SJCRH30 (cell line): Measurements from ENCODE around the gene RETSAT. TPM values are rescaled to one million over a fixed set of nuclear protein-coding genes. Genes with fewer than 3 reads are reported as not detected.
"Not testable (repeated sequence)": the region's sequence is repeated elsewhere in the genome, so short reads cannot be mapped to it uniquely, and the experiment has no call there.

Experiments used
- DNase-seq, 2 experiments: peaks; one replicate each; pipeline ENCODE4 v3.0.0-alpha.2; 2015 to 2020
- H3K27ac ChIP-seq: fragments of 250-450 bp; sonication (Bioruptor Pico); 2 replicates; pipeline ENCODE4 v1.5.1; 2020; ENCODE audit warnings: mild to moderate bottlenecking, moderate library complexity
- H3K27me3 ChIP-seq: fragments of 250-450 bp; sonication (Bioruptor Pico); 2 replicates; pipeline ENCODE4 v1.5.1; 2020; ENCODE audit warnings: mild to moderate bottlenecking, moderate library complexity
- H3K36me3 ChIP-seq: fragments of 250-450 bp; sonication (Bioruptor Pico); 2 replicates; pipeline ENCODE4 v1.5.1; 2020; ENCODE audit warnings: mild to moderate bottlenecking, moderate library complexity
- H3K4me1 ChIP-seq: fragments of 250-450 bp; sonication (Bioruptor Pico); 2 replicates; pipeline ENCODE4 v1.5.1; 2020; ENCODE audit warnings: mild to moderate bottlenecking, moderate library complexity
- H3K4me3 ChIP-seq: fragments of 250-450 bp; sonication (Bioruptor Pico); 2 replicates; pipeline ENCODE4 v1.5.1; 2020; ENCODE audit warnings: mild to moderate bottlenecking, moderate library complexity
- H3K9me3 ChIP-seq: fragments of 250-450 bp; sonication (Bioruptor Pico); replicated peaks from 2 replicates; pipeline ENCODE4 v1.5.1; 2020; ENCODE audit warnings: mild to moderate bottlenecking, moderate library complexity
- total RNA-seq: library from RNA; depleted of rRNA; stranded (reverse); fragments of >200 nt; shearing (Covaris generic); gene quantifications from 2 replicates; pipeline ENCODE4 v1.2.3, GENCODE V29; 2014

The RETSAT gene
- total RNA-seq, 1 experiment from 2014 or later: 11.0 TPM

DNA sequence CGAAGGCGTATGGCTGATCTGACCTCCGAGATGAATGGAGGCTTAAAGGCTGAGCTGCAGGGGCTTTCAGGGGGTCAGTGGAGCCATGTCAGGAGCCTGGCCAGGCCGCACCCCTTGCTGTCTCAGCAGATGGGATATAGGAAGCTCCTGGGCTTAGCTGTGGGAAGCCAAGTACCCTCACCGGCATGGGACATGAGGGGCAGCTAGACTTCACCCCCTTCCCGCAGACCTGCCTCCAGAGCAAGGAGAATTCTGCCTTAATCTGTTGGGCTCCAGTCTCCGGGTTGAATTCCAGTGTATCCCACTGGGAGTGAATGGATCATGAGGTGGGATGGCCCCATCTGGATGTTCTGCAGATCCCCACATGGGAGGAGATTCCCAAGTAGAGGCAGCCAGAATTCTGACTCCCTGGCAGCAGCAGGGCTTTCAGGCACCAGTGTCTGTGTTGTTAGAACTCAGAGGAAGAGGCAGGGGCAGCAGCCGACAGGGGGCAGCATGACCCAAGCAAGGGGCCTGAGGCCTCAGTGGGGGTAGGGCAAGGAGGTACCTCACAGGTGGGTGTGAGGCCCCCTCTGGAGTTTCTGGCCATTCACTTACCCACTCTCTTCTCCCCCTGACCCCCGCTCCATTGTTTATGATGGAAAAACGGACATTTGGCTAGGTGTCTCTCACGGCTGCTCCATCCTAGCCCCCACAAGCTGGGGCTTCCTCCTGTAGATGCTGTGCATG lies 36.8 kb upstream of the RETSAT start:
- H3K36me3 ChIP-seq: peaks cover 3% of the 10 kb centered on the region; the same call in 1 of the 2 replicates
- peak; percentile 22 to 47 for DNase-seq
- H3K27me3 ChIP-seq: no peaks in the 10 kb centered on the region
- no peak overlapping the region for H3K4me3 ChIP-seq
- no peak overlapping the region for H3K27ac ChIP-seq
- H3K4me1 ChIP-seq: no peaks in the 10 kb centered on the region
- H3K9me3 ChIP-seq: no peaks in the 10 kb centered on the region

DNA sequence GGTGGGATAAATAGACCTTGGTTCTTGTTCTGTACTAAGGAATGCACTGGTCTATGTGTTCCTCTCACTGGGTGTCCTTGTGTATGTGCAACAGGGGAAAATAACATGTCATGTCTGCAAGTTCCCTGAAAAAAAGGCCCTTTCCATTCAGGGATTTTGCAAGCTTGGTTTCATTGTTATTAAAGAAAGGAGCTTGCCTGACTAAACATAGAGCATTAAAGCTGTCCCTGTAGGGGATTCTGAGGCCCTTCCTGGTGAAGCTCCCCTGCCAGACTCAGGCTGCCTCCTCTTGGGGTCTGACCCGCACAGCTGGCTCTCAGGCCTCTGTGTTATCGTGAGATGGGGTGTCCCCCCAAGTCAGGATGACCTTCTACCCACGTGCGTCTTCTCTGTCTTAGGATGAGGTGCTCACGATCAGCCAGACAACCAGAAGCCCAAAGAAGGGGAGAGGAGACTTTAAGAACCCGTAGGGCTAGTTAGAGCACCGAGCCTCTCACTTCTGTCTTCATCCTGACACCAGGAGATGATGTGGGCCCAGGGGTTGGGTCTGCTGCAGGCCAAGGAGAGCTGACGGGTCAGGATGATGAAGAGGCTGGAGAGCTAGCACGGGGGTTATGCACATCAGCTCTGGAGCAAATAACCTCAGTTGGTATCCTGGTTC lies 34.7 kb upstream of the RETSAT start:
- Histone ChIP-seq H3K4me3 (no peak overlapping the region), H3K9me3 (no peaks in the 10 kb centered on the region), H3K27me3 (no peaks in the 10 kb centered on the region), H3K4me1 (no peaks in the 10 kb centered on the region), H3K27ac (no peak overlapping the region), H3K36me3 (peaks cover 5% of the 10 kb centered on the region; the same call in 1 of the 2 replicates)
- no peak for DNase-seq

DNA sequence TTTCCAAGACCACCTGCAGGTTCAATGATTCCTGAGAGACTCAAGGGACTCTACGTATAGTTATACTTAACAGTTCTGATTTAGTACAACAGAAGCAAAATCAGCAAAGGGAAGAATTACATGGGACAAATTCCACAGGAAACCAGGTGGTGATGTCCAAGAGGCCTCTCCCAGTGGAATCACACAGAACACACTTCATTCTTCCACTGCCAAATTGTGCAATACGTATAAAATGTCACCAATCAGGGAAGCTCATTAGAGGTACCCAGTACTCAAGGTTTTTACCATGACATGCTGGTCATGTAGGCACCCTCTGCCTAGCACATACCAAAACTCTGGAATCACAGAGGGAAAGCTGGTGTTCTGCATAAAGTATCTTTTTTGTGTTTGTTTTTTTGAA lies 33.4 kb upstream of the RETSAT start:
- Histone ChIP-seq H3K9me3 (no peaks in the 10 kb centered on the region), H3K4me3 (no peak overlapping the region), H3K27ac (no peak overlapping the region), H3K4me1 (no peaks in the 10 kb centered on the region), H3K27me3 (no peaks in the 10 kb centered on the region), H3K36me3 (peaks cover 5% of the 10 kb centered on the region; the same call in 1 of the 2 replicates)
- DNase-seq: no peak

DNA sequence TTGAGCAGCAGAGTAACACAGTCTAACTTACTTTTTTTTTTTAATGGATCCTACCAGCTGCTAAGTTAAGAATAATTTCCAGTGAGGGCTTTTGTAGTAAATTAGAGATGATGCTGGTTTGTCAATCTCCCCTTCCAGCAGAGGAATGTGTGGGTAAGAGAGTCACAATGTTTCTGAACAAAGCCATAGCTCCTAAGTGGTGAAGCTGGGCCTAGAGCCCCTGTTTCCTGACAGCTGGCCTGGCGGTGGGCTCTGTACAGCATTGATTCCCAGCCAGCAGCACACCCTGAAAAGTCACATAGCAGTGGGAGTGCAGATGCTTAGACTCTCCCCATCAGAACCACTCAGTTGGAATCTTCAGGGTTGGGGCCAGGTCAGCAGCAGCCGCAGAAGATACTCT lies 31.4 kb upstream of the RETSAT start:
- Histone ChIP-seq H3K4me3 (no peak overlapping the region), H3K27me3 (no peaks in the 10 kb centered on the region), H3K9me3 (no peaks in the 10 kb centered on the region), H3K36me3 (peaks cover 10% of the 10 kb centered on the region), H3K27ac (no peak overlapping the region), H3K4me1 (no peaks in the 10 kb centered on the region)
- no peak for DNase-seq

DNA sequence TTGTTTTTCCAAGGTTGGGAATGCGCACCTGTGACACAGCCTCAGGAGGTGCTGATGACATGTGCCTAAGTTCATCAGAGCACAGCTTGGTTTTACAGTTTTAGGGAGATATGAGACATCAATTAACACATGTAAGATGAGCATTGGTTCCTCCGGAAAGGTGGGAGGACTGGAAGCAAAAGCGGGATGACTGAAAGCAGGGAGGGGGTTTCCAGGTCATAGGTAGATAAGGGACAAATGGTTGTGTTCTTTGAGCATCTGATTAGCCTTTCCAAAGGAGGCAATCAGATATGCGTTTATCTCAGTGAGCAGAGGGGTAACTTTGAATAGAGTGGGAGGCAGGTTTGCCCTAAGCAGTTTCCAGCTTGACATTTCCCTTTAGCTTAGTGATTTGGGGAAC lies 29.5 kb upstream of the RETSAT start:
- no peaks in the 10 kb centered on the region; the same call in 1 of the 2 replicates for H3K9me3 ChIP-seq
- H3K4me3 ChIP-seq: no peak overlapping the region
- no peaks in the 10 kb centered on the region for H3K4me1 ChIP-seq
- no peak for DNase-seq
- H3K27me3 ChIP-seq: no peaks in the 10 kb centered on the region
- peaks cover 24% of the 10 kb centered on the region for H3K36me3 ChIP-seq
- no peak overlapping the region for H3K27ac ChIP-seq

DNA sequence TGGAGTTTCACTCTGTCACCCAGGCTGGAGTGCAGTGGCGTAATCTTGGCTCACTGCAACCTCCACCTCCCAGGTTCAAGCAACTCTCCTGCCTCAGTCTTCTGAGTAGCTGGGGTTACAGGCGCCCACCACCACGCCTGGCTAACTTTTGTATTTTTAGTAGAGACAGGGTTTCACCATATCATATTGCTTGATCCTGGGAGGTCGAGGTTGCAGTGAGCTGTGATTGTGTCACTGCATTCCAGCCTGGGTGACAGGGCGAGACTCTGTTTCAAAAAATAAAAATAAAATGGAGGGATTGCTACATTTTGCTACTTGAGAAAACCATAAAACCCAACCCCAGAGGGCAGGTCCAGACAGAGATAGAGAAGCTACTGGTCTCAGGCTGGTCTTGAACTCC lies 28.8 kb upstream of the RETSAT start:
- peaks cover 29% of the 10 kb centered on the region for H3K36me3 ChIP-seq
- H3K27me3 ChIP-seq, H3K27ac ChIP-seq, H3K9me3 ChIP-seq, H3K4me3 ChIP-seq, DNase-seq, H3K4me1 ChIP-seq: not testable (repeated sequence)

DNA sequence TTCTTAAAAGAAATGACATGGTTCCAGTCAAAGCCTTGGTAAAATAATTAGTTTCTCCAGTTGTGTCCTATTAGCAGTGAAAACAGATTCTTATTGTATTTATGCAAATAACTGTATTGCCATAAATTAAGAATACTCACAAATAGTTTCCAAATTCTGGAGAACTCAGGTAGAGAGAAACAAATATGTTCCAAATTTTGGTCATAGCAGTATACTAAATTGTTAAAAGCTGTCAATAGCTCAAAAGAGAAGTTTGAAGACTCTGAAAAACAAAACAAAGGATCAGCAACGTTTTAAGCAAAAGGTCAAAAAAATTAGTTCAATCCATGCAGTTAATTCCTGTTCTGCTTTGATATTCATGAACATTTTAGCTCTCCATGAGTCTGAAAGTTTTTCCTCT lies 25.7 kb upstream of the RETSAT start:
- no peak for DNase-seq
- no peaks in the 10 kb centered on the region for H3K4me1 ChIP-seq
- no peaks in the 10 kb centered on the region; the same call in 1 of the 2 replicates for H3K9me3 ChIP-seq
- no peak overlapping the region for H3K4me3 ChIP-seq
- H3K36me3 ChIP-seq: peaks cover 29% of the 10 kb centered on the region
- no peak overlapping the region for H3K27ac ChIP-seq
- no peaks in the 10 kb centered on the region for H3K27me3 ChIP-seq

DNA sequence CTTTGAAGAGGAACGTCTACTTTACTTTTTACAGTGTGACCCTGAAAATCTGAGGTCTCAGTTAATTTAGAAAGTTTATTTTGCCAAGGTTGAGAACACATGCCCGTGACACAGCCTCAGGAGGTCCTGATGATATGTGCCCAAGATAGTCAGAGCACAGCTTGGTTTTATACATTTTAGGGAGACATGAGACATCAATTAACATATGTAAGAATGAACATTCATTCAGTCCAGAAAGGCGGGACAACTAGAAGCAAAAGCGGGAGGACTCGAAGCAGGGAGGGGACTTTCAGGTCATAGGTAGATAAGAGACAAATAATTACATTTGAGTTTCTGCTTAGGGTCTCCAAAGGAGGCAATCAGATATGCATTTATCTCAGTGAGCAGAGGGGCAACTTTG lies 23.9 kb upstream of the RETSAT start:
- Histone ChIP-seq H3K36me3 (peaks cover 26% of the 10 kb centered on the region), H3K4me1 (no peaks in the 10 kb centered on the region), H3K27ac (no peak overlapping the region), H3K9me3 (no peaks in the 10 kb centered on the region; the same call in 1 of the 2 replicates), H3K27me3 (no peaks in the 10 kb centered on the region), H3K4me3 (no peak overlapping the region)
- DNase-seq: no peak

DNA sequence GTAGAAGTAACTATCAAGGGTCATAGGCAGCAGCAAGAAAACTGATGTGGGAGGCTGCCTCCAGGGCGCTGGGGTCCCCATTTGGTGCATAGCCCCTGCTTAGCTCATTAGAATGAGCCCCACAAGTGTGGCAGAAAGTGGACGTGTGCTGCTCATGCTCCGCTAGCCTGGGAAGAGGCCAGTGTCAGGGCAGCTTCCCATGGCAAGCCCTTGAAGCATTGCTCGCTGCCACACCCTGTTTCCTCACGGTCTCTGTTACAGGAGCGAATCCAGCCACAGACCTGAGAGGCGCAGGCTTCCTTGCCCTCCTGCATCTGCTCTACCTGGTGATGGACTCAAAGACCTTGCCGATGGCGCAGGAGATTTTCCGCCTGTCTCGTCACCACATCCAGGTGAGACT lies 22.8 kb upstream of the RETSAT start:
- no peak for DNase-seq
- Histone ChIP-seq H3K4me3 (no peak overlapping the region), H3K27ac (no peak overlapping the region), H3K36me3 (peaks cover 26% of the 10 kb centered on the region), H3K4me1 (no peaks in the 10 kb centered on the region), H3K9me3 (no peaks in the 10 kb centered on the region; the same call in 1 of the 2 replicates), H3K27me3 (no peaks in the 10 kb centered on the region)

DNA sequence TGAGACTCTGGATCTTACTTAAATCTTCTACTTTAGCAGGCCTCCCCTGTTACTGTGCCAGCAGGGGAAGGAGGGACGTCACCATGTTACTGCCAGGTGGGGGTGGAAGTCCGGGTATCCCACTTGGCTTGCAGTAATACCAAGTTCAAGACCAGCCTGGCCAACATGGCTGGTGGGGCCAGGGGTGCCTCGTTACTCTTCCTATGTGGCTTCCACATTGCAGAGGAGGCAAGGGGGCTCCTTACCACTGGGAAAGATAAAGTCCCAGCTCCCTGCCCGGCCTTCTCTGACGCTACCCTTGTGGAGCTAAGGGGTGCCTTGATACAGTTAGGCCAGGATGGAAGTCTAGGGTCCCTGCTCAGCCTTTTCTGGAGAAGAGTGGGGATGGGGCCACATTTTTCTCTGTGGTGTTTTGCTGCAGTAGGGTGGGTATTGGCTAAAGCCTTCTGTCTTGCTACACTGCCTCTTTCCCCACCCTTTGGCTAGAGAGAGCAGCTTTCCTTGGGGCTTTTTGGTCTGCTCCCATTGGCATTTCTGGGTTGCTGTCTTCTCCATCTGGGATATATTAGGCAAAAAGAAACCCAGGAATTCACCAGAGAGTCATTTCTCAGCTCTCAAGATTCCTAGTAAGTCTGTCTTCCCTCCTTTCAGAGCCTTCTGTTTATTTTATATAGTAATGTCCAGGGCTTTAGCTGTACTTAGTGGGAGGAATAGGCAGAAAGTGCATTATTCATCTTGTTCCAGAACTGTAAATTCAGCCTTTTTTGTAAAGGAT lies 22.1 kb upstream of the RETSAT start:
- no peaks in the 10 kb centered on the region for H3K27me3 ChIP-seq
- no peaks in the 10 kb centered on the region for H3K4me1 ChIP-seq
- peaks cover 26% of the 10 kb centered on the region for H3K36me3 ChIP-seq
- no peak overlapping the region for H3K4me3 ChIP-seq
- no peaks in the 10 kb centered on the region; the same call in 1 of the 2 replicates for H3K9me3 ChIP-seq
- DNase-seq: no peak
- H3K27ac ChIP-seq: no peak overlapping the region

DNA sequence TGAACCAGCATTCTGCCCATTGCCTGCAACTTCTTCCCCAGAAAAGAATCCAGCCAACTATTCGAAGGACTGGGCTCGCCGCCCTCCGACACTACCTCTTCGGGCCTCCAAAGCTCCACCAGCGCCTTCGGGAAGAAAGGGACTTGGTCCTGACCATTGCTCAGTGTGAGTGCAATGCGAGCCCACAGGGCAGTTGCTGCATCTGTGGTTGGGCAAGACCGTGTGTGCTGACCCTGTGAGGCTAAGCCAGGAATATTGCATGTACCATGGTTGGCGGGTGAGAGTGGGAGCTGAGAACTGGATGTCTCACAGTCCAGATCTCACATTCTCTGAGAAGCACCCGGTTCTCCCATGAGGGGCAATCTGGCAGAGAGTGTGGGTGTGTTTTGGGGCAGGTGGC lies 16.7 kb upstream of the RETSAT start:
- H3K27me3 ChIP-seq: no peaks in the 10 kb centered on the region
- H3K4me1 ChIP-seq: no peaks in the 10 kb centered on the region
- no peak overlapping the region for H3K27ac ChIP-seq
- H3K4me3 ChIP-seq: no peak overlapping the region
- no peak for DNase-seq
- H3K9me3 ChIP-seq: no peaks in the 10 kb centered on the region
- H3K36me3 ChIP-seq: no peaks in the 10 kb centered on the region

DNA sequence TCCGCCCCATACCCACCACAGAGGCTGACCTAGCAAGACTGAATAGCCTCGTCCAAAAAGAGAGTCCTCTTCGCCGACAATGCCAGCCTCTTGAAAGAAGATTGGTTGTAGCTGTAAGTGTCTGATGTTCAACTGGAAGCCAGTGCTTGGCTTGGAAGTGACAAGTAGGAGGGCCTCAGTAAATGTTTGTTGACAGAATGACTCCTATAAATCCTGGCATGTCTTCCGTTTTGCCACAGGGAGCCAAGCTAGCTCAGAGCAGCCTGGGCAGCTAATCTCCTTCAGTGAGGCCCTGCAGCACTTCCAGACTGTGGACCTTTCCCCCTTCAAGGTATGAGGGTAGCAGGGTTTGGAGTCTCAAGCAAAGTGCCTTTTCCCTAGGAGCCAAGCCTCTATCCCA lies 15.2 kb upstream of the RETSAT start:
- H3K36me3 ChIP-seq: no peaks in the 10 kb centered on the region
- DNase-seq: no peak
- no peak overlapping the region for H3K27ac ChIP-seq
- no peak overlapping the region for H3K4me3 ChIP-seq
- no peaks in the 10 kb centered on the region for H3K4me1 ChIP-seq
- no peaks in the 10 kb centered on the region for H3K9me3 ChIP-seq
- H3K27me3 ChIP-seq: no peaks in the 10 kb centered on the region

DNA sequence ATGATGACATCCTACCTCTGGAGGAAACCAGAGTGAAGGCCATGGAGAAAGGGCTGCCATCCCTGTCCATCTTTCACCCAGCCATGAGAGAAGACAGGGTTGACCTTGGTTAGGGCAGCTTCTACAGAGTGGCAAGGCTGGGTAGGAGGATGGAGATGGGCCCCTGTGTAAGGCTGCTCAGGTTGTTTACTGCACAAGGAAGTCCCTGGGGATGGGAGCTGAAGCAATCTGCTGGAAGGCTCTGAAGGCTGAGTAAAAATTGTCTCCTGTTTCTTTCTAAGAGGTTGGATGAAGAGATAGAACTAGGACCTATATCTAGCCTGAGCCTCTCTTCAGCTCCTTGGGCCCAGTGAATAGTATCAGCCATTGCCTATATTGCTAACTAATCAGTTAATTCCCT lies 14.6 kb upstream of the RETSAT start:
- Histone ChIP-seq H3K36me3 (no peaks in the 10 kb centered on the region), H3K4me1 (no peaks in the 10 kb centered on the region), H3K27me3 (no peaks in the 10 kb centered on the region), H3K4me3 (no peak overlapping the region), H3K27ac (no peak overlapping the region), H3K9me3 (no peaks in the 10 kb centered on the region)
- DNase-seq: no peak

DNA sequence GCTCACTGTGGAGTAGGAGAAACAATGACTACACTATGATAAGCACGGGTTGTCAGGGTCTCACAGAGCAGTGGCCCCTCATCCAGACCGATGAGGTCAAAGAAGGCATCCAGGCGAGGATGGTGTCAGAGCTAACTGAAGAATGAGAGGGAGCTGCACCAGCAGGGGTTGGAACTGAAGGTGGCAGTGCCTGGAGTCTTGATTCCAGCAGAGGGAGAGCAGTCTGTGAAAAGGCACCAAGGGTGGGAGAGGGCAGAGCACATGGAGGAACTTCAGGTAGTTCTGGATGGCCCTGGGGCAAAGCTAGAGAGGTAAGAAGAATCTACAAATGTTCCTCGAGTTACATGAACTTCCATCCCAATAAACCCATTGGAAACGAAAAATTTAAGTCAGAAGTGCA lies 12.9 kb upstream of the RETSAT start:
- DNase-seq: no peak
- Histone ChIP-seq H3K27me3 (no peaks in the 10 kb centered on the region), H3K4me1 (no peaks in the 10 kb centered on the region), H3K9me3 (no peaks in the 10 kb centered on the region; the same call in 1 of the 2 replicates), H3K36me3 (peaks cover 8% of the 10 kb centered on the region; the same call in 1 of the 2 replicates), H3K27ac (no peak overlapping the region), H3K4me3 (no peak overlapping the region)
